Epidermal melanocyte (primary cell): Measurements from ENCODE around the gene APCDD1L.
"Not testable (repeated sequence)": the region's sequence is repeated elsewhere in the genome, so short reads cannot be mapped to it uniquely, and the experiment has no call there.

Experiments
- DNase-seq: peaks from one replicate; pipeline ENCODE4 v3.0.0; 2011; ENCODE audit warnings: low spot score; ENCODE audit not compliant: insufficient read length

APCDD1L gene

GRCh38 chr20:58545565-58546415, 30.6 kb upstream of the APCDD1L start:
- DNase-seq = no peak

GRCh38 chr20:58544891-58545290, 29.7 kb upstream of the APCDD1L start:
- no peak for DNase-seq

GRCh38 chr20:58544286-58544685, 29.1 kb upstream of the APCDD1L start:
- DNase-seq = no peak

- DNase-seq = no peak
These were observed 28.1 kb upstream of the APCDD1L start for GRCh38 chr20:58543274-58543673.

- no peak for DNase-seq
These were observed 27.4 kb upstream of the APCDD1L start for GRCh38 chr20:58542411-58543095.

- not testable (repeated sequence) for DNase-seq
These were observed 26.8 kb upstream of the APCDD1L start for GRCh38 chr20:58542034-58542410.

- no peak for DNase-seq
These were observed 23.6 kb upstream of the APCDD1L start for GRCh38 chr20:58538752-58539151.

GRCh38 chr20:58537831-58538230, 22.6 kb upstream of the APCDD1L start:
- no peak for DNase-seq

- DNase-seq = no peak
These were observed 21.1 kb upstream of the APCDD1L start for GRCh38 chr20:58536289-58536688.

GRCh38 chr20:58531657-58532056, 16.5 kb upstream of the APCDD1L start:
- no peak for DNase-seq

- DNase-seq = no peak
These were observed 15.9 kb upstream of the APCDD1L start for GRCh38 chr20:58531063-58531462.

GRCh38 chr20:58528412-58528811, 13.2 kb upstream of the APCDD1L start:
- DNase-seq = no peak

GRCh38 chr20:58526411-58526810, 11.2 kb upstream of the APCDD1L start:
- DNase-seq = no peak

GRCh38 chr20:58524814-58525213, 9.6 kb upstream of the APCDD1L start:
- no peak for DNase-seq

GRCh38 chr20:58523971-58524315, 8.7 kb upstream of the APCDD1L start:
- no peak for DNase-seq

- no peak for DNase-seq
These were observed 8.1 kb upstream of the APCDD1L start for GRCh38 chr20:58523072-58523970.

GRCh38 chr20:58522666-58523065, 7.5 kb upstream of the APCDD1L start:
- DNase-seq = no peak

GRCh38 chr20:58521763-58522162, 6.6 kb upstream of the APCDD1L start:
- DNase-seq = no peak

GRCh38 chr20:58519940-58520712, 4.9 kb upstream of the APCDD1L start:
- DNase-seq = no peak

- DNase-seq = no peak
These were observed 3.8 kb upstream of the APCDD1L start for GRCh38 chr20:58518896-58519593.

- DNase-seq = no peak
These were observed 3.2 kb upstream of the APCDD1L start for GRCh38 chr20:58518387-58518786.
